ENCODE results near the gene EIF2B2. TPM values are rescaled to one million over a fixed set of nuclear protein-coding genes. Genes with fewer than 3 reads are reported as not detected.

The EIF2B2 gene
- total RNA-seq, 2 experiments from 2014 or later: 33.5 to 49.8 TPM

DNA sequence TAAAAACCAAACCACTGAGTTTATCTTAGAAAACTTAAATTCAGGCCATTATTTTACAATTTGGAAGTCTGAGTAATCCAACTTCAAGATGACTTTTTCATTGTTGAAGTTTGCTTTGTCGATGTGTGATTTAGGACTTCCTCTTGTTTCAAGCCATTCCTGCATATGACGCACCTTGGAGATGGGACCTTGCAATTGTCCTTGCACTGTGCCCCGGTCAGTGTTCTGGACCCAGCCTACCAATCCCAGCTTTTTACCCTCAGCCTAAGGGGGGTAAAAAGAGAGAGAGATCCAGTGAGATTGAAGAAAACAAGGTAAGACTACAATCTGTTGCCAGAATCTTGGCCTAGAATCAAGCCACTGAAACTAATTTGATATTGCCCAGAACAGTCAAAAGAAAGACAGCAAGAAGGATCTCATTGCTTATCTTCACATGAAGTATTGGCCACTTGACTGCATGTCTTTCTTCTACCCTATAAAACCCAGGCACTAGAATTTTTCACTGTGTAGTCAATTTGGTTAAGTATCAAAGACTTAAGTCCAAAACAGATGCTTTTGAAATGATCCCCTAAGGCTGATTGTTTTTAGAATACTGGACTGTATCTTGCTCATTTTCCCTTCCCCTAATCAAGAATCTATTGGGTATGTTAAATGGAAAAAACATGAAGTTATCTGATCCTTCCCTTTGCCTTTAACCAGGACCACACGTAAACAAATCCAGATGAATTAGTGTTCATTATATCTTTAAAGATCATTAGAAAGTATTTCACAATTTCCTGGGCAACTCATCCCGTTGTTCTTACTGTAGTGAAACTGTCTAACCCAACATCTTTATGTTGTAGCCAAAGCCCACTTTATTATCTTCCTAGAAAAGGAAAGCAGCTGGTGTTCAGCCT is 50.9 kb downstream of the EIF2B2 start:
- H3K79me2 ChIP-seq (ENCODE audit: insufficient read depth, low read depth, low read length): peaks cover 4% of the 10 kb centered on the region; the same call in 1 of the 2 replicates
- DNase-seq (ENCODE audit: low spot score): no peak
- no peak overlapping the region for H3K4me3 ChIP-seq (ENCODE audit: low read depth, low read length, poor library complexity, severe bottlenecking)
- no peaks in the 10 kb centered on the region for H3K9me2 ChIP-seq (ENCODE audit: insufficient read depth, low read length)
- H4K20me1 ChIP-seq (ENCODE audit: insufficient read depth, low read length): no peaks in the 10 kb centered on the region
- TSS peak; percentile 17 for BruUV-seq (replicated peaks)
- peaks cover 32% of the 10 kb centered on the region for H3K36me3 ChIP-seq (ENCODE audit: insufficient read depth, low read length)
- no peak overlapping the region for H3K27ac ChIP-seq (ENCODE audit: low read depth, low read length, poor library complexity, severe bottlenecking)
- intact Hi-C loops (cut with micrococcal nuclease; ENCODE audit: unreplicated experiment): no loop called here
- ChIA-PET POLR2A (no interaction called here), CTCF (ENCODE audit: unreplicated experiment) (no interaction called here)
- TF ChIP-seq EZH2phosphoT487 (IDR thresholded peaks at IDR 0.05; ENCODE audit: borderline replicate concordance, low read depth, low read length): no peak
- TF ChIP-seq, protein P1, sequence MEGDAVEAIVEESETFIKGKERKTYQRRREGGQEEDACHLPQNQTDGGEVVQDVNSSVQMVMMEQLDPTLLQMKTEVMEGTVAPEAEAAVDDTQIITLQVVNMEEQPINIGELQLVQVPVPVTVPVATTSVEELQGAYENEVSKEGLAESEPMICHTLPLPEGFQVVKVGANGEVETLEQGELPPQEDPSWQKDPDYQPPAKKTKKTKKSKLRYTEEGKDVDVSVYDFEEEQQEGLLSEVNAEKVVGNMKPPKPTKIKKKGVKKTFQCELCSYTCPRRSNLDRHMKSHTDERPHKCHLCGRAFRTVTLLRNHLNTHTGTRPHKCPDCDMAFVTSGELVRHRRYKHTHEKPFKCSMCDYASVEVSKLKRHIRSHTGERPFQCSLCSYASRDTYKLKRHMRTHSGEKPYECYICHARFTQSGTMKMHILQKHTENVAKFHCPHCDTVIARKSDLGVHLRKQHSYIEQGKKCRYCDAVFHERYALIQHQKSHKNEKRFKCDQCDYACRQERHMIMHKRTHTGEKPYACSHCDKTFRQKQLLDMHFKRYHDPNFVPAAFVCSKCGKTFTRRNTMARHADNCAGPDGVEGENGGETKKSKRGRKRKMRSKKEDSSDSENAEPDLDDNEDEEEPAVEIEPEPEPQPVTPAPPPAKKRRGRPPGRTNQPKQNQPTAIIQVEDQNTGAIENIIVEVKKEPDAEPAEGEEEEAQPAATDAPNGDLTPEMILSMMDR (conservative IDR thresholded peaks at IDR 0.05; ENCODE audit: low read length): no peak
- peaks cover 9% of the 10 kb centered on the region for H3K4me1 ChIP-seq (ENCODE audit: insufficient read depth, low read length, poor library complexity, severe bottlenecking)
- H3K4me2 ChIP-seq (ENCODE audit: low read length): no peak overlapping the region
- H3K9me3 ChIP-seq (ENCODE audit: low read length): no peaks in the 10 kb centered on the region
- H2AFZ ChIP-seq (ENCODE audit: low read length): no peak overlapping the region

DNA sequence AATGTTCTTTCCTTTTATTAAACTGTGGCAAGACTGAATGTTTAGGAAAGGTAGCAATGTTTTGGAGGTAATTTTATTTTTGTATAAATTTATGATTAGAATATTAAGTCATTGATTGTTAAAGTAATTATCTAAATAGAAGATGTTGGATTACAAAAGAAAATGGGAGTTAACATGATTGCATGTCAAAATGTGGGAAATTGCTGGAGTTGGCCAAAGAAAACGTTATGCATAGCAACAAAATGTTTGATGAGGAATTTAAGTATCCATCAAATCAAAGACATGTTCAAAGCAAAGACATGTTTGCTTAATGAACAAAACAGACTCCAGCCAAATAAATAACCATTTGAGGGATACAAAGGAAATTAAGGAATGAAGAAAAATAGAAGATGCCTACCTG is 51.7 kb downstream of the EIF2B2 start:
- Histone ChIP-seq H3K4me3 (ENCODE audit: low read depth, low read length, poor library complexity, severe bottlenecking) (no peak overlapping the region), H3K79me2 (ENCODE audit: insufficient read depth, low read depth, low read length) (peaks cover 4% of the 10 kb centered on the region; the same call in 1 of the 2 replicates), H3K4me1 (ENCODE audit: insufficient read depth, low read length, poor library complexity, severe bottlenecking) (peaks cover 9% of the 10 kb centered on the region), H2AFZ (ENCODE audit: low read length) (no peak overlapping the region), H3K4me2 (ENCODE audit: low read length) (no peak overlapping the region), H4K20me1 (ENCODE audit: insufficient read depth, low read length) (no peaks in the 10 kb centered on the region), H3K36me3 (ENCODE audit: insufficient read depth, low read length) (peaks cover 38% of the 10 kb centered on the region), H3K27ac (ENCODE audit: low read depth, low read length, poor library complexity, severe bottlenecking) (no peak overlapping the region), H3K9me3 (ENCODE audit: low read length) (no peaks in the 10 kb centered on the region), H3K9me2 (ENCODE audit: insufficient read depth, low read length) (no peaks in the 10 kb centered on the region)
- intact Hi-C loops (cut with micrococcal nuclease; ENCODE audit: unreplicated experiment): no loop called here
- TF ChIP-seq, protein P1 (conservative IDR thresholded peaks at IDR 0.05; ENCODE audit: low read length): no peak
- no peak for TF ChIP-seq EZH2phosphoT487 (IDR thresholded peaks at IDR 0.05; ENCODE audit: borderline replicate concordance, low read depth, low read length)
- POLR2A ChIA-PET: interaction anchor here (1.0 kb wide), 1 partner anchor 115 kb away, joined by 5 read pairs; no protein-coding TSS in a partner anchor
- no peak for DNase-seq (ENCODE audit: low spot score)
- no TSS peak for BruUV-seq (replicated peaks)
- CTCF ChIA-PET (ENCODE audit: unreplicated experiment): no interaction called here

DNA sequence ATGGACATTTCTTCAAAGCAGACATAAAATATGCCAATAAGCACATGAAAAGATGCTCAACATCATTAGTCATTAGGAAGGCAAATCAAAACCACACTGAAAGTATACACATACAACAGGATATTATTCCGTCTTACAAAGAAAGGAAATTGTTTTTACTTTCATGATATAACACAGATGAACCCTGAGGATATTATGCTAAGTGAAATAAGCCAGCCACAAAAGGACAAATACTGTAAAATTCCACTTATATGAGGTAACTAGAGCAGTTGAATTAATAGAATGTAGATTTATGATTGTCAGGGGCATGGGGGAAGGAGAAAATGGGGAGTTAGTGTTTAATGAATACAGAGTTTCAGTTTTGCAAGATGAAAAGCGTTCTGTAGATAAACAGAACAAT is 56.9 kb downstream of the EIF2B2 start:
- no peak for DNase-seq (ENCODE audit: low spot score)
- Histone ChIP-seq H3K9me2 (ENCODE audit: insufficient read depth, low read length) (no peaks in the 10 kb centered on the region), H3K4me1 (ENCODE audit: insufficient read depth, low read length, poor library complexity, severe bottlenecking) (peaks cover 8% of the 10 kb centered on the region), H3K4me3 (ENCODE audit: low read depth, low read length, poor library complexity, severe bottlenecking) (no peak overlapping the region), H3K4me2 (ENCODE audit: low read length) (no peak overlapping the region), H2AFZ (ENCODE audit: low read length) (no peak overlapping the region), H3K9me3 (ENCODE audit: low read length) (peaks cover 13% of the 10 kb centered on the region), H3K27ac (ENCODE audit: low read depth, low read length, poor library complexity, severe bottlenecking) (no peak overlapping the region), H3K79me2 (ENCODE audit: insufficient read depth, low read depth, low read length) (peaks cover 36% of the 10 kb centered on the region), H4K20me1 (ENCODE audit: insufficient read depth, low read length) (no peaks in the 10 kb centered on the region), H3K36me3 (ENCODE audit: insufficient read depth, low read length) (peaks cover 40% of the 10 kb centered on the region)
- TF ChIP-seq EZH2phosphoT487 (IDR thresholded peaks at IDR 0.05; ENCODE audit: borderline replicate concordance, low read depth, low read length): no peak
- TF ChIP-seq, protein P1 (conservative IDR thresholded peaks at IDR 0.05; ENCODE audit: low read length): no peak
- BruUV-seq (replicated peaks): no TSS peak
- CTCF ChIA-PET (ENCODE audit: unreplicated experiment): no interaction called here
- intact Hi-C loops (cut with micrococcal nuclease; ENCODE audit: unreplicated experiment): loop anchor here (10.0 kb wide), 1 partner anchor 245 kb away; no protein-coding TSS in a partner anchor
- POLR2A ChIA-PET: no interaction called here
